GM21381 (cell line): ENCODE results near the gene NFATC3.

Source experiments
- ATAC-seq: cut with Tn5 transposase; IDR thresholded peaks from one replicate; pipeline ENCODE4 v1.9.1; 2021; ENCODE audit warnings: mild to moderate bottlenecking, moderate library complexity; ENCODE audit not compliant: unreplicated experiment

The NFATC3 gene

DNA sequence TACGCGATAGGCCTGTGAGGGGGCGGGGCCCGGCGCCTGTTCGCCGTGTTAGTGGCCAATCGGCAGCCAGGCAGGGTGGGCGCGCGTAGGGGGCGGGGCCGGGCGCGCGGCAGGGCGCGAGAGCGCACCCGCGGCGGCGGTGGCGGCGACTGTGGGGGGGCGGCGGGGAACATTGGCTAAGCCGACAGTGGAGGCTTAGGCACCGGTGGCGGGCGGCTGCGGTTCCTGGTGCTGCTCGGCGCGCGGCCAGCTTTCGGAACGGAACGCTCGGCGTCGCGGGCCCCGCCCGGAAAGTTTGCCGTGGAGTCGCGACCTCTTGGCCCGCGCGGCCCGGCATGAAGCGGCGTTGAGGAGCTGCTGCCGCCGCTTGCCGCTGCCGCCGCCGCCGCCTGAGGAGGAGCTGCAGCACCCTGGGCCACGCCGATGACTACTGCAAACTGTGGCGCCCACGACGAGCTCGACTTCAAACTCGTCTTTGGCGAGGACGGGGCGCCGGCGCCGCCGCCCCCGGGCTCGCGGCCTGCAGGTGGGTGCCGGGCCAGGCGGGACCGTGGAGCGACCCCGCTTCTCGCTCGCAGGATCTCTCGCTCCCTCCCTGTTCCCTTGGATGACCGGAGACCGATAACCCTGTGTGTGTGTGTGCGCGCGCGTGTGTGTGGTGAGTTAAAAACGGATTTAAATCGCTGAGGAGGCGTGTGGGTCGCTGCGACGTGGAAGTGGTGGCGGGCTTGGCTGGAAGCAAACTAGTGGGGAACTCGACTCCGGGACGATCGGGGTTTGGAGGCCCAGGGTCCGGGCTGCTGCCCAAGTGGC lies at the start of gene NFATC3:
Gene NFATC3 (plus strand): TSS at position 112 of the 813 bp plus-strand sequence. CDS start 312 bp downstream, at position 424.
- peak; percentile 53 for ATAC-seq

DNA sequence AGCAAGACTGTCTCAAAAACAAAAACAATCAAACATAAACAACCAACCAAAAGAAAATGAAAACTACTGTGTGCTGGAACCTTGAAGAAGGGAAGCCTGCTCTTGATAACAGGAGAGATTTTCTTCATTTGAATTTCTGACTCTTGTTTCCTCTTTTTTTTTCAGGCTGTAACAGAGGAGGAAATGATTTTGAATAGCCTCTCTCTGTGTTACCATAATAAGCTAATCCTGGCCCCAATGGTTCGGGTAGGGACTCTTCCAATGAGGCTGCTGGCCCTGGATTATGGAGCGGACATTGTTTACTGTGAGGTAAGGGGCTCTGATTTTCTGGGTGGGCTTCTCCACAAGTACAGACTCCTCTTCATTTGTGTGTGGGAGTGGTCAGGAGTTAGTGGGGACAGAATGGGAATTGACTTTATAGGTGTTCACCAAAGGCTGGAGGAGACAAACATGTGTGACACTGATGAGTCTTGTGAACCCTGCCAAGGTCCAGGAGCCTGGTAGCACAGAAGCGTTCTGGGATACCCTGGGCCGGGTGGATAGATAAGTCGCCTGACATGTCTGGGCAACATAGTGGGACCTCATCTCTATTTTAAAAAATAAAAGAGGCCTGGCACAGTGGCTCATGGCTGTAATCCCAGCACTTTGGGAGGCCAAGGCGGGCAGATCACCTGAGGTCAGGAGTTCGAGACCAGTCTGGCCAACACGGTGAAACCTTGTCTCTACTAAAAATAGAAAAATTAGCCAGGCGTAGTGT lies 47.2 kb upstream of the NFATC3 start:
- ATAC-seq: no peak

DNA sequence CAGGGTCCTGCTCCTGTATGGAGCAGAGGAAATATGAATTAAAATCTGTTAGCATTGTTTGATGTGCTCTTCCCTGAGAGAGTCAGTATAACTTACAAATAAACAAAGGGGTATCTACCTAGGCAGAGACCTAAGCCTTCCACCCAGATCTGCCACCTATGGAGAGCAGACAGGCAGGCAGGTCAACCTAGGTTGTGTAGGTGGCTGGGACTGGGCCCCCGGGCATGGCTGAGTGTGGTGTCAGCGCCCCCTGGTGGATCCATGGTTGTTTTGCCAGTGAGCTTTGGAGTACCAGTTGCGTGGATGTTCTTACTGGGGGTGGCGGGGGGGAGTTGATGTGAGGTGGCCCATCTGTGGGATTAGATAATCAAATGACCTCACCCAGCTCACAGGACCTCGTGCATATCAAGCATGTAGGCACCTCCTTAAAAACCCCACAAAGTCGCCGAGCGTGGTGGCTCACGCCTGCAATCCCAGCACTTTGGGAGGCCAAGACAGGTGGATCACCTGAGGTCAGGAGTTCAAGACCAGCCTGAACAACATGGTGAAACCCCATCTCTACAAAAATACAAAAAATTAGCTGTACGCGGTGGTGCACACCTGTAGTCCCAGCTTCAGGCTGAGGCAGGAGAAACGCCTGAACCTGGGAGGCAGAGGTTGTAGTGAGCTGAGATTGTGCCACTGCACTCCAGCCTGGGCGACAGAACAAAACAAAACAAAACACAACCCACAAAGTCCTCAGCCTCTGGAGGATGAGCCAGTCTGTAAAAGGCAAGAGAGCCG lies 44.5 kb upstream of the NFATC3 start:
- no peak for ATAC-seq

DNA sequence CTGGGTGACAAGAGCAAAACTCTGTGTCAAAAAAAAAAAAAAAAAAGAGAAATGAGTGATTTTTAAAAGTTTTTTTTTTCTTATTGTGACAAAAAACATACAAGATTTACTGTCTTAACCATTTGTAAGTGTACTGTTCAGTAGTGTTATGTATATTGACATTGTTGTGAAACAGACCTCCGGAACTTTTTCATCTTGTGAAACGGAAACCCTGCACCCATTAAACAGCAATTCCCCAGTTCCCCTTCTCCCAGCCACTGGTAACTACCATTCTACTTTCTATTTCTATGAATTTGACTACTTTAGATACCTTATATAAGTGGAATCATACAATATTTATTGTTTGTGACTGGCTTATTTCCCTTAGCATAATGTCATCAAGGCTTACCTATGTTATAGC lies 43.4 kb upstream of the NFATC3 start:
- no peak for ATAC-seq

DNA sequence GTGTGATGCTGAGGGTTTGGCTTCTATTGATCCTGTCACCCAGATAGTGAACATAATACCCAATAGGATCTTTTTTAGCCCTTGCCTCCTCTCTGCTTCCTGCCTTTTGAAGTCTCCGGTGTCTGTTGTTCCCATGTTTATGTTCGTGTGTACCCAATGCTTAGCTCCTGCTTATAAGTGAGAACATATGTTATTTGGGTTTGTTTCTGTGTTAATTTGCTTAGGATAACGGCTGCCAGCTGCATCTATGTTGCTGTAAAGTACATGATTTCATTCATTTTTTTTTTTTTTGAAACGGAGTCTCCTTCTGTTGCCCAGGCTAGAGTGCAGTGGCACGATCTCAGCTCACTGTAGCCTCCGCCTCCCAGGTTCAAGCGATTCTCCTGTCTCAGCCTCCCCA lies 39.1 kb upstream of the NFATC3 start:
- ATAC-seq: no peak

DNA sequence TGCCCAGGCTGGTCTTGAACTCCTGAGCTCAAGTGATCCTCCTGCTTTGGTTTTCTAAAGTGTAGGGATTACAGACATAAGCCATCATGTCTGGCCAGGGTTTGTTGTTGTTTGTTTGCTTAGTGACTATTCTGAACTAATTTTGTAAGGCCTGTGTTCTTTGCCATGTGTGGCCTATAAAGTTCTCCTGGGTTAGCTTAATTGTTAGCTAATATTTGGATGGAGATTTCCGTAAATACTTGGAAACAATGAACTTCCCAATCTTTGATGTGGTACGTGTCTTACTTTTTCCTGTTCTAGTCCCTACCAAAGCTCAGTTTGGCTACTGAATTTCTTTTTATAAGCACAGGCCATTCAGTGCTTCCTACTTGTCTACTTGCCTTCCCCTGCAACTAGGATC lies 37.2 kb upstream of the NFATC3 start:
- no peak for ATAC-seq

DNA sequence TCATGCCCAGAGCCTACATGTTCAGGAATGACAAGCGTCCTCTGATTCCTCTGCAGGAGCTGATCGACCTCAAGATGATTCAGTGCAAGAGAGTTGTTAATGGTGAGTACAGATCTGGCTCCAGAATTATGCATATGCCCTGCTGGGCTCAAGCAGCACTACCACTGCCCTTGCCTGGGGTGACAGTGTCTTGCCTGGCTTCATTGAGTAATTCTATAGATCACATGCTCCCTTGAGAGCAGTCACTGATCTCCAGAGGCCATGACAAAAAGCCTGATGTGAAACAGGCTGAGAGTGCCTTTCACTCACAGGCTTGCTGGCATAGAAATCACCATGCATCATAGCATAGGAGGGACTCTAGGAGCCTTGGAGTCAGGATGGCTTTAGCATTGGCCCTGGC lies 35.7 kb upstream of the NFATC3 start:
- no peak for ATAC-seq

DNA sequence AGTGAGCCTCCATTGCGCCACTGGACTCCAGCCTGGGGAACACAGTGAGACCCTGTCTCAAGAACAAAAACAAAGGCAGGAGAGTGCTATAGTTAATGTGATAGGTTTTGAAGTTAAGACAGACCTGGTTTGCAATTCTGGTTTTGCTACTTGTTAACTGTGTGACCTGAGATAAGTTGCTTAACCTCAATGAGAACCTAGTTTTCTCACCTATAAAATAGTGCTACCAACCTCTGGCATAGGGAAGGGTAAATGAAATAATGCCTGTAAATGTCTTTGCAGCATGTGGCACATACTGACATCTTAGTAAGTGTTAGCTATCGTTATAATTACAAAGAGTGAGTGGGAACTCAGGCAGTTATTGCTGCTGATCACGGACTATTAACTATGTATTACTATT lies 29.8 kb upstream of the NFATC3 start:
- ATAC-seq: no peak

DNA sequence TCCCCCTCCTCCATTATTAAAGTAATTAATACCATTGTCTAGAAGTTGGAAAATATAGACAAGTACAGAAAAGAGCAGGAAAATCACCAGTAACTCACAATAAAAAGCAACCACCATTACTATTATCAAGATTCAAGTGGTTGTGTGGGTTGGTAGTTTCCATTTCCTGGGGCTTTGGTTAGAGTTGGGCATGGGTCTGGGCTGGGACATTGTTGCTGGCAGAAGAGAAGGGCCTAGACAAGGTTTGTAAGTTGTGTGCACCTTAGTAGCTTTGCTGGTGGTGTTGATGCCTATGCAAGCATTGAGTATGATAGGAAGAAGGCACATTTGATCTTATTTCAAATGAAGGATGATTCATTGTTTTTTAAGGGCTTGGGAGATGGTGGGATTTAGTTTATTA lies 25.4 kb upstream of the NFATC3 start:
- ATAC-seq: no peak

DNA sequence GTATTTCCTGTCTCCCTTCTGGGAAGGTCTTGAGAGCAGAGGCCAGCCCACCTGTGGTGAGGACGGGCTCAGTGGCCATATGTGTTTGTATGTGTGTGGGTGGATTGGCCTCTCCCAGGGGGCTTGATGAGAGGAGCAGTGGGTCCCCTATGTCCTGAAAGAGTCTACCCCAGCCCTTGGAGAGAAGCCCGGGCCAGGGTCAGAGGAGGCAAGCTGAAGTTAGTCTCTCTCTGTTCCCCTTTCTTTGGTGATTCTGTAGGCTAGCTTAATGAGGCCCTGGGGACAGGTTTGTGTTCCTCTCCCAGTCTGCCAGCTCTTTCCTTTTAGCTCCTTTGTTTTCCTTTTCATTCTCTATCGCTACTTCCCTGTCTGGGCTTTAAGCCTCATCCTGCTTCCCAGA lies 23.8 kb upstream of the NFATC3 start:
- no peak for ATAC-seq

DNA sequence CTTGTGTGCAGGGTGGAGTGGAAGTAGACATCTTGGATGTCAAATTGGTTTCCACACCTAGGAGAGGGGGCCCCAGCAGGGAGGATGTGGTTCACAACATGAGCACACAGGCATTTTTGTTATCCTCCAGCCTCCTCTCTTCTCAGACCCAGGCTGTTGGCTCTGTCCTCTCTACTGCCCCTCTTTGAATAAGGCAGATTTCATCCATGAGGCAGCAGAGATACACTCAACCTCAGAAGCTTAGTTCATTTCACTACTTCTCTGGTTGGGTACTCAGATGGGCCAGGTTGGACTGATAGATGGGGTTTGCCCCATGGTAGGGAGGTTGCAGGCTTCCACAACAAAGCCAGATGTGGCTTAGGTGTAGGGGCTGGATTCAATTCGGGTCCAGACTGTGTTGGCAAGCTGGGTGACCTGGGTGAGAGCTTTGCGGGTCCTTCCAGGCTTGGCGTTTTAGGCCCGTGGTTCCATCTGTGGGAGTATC lies 22.2 kb upstream of the NFATC3 start:
- no peak for ATAC-seq

DNA sequence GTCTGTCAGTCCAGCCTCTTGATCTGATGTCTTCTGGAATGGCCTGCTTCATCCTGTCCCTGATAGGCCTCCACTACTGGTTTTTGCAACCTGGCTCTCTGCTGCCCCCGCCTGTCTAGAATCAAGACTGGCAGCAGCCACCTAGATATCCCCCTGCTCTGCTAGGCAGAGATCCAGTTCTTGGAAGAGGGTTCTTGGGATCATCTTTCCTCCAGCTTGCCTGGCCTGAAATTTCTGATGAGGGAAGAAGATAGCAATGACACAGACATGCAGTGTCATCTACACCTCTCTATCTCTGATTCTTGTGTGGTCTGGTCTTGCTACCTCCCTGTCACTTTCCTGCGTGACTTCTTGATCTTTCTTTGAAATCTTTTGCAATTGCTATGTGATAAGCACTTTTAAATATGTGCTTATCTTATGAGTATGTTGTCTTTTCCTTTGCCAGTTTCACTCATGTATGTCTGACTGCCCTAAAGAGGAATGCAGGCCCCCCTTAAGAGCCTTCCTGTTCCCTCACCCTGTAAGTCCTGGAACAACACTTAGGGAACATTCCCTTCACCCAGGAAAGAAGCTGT lies 20.3 kb upstream of the NFATC3 start:
- ATAC-seq: no peak

DNA sequence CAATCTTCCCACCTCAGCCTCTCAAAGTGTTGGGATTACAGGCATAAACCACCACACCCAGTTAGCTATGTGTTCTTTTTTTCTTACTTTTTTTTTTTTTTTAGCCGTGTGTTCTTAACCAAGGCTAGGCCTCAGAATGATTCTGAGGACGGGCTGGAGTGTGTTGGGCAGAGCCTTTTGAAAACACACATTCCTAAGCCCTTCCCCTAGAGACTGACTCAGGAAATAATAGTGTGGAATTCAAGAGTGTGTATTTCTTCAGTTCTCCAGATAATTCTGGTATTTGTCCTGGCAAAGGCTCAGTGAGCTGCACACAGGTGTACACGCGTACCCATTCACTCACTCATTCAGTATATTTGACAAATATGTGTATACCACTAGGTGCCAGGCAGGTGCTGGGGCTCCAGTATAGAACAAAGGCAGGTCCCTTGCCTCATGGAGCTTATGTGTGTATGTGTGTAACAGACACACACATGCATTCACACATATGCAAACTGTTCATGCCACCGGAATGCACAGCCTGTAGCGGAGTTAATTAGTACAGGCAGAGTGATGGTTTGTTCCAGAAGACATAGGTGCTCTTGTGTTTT lies 19.4 kb upstream of the NFATC3 start:
- ATAC-seq: no peak

DNA sequence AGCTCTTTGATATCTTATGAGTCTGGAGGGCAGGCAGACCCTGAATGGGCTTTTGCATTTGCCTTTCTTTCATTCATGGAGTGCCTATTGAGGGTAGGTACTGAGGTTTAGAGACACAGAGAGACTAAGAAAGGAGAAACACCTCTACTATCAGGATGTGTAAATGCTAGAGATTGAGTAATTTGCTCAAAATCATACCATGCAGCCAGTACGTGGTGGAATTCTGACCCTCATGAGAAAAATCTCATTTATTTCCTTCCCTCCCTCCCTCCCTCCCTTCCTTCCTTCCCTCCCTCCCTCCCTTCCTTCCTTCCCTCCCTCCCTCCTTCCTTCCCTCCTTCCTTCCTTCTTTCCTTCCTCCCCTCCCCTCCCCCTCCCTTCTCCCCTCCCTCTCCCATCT lies 18.4 kb upstream of the NFATC3 start:
- ATAC-seq: no peak

DNA sequence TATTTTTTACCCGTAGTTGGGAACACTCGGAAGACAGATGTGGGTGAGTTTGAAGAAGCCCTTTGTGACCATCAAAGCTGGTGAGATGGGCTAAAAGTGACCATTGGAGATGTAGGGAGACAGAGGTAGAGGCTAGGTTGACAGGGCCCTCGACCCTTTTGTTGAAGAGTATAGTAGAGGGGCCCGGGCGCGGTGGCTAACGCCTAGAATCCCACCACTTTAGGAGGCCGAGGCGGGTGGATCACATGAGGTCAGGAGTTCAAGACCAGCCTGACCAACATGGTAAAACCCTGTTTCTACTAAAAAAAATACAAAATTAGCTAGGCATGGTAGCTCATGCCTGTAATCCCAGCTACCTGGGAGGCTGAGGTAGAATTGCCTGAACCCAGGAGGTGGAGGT lies 16.2 kb upstream of the NFATC3 start:
- ATAC-seq: no peak

DNA sequence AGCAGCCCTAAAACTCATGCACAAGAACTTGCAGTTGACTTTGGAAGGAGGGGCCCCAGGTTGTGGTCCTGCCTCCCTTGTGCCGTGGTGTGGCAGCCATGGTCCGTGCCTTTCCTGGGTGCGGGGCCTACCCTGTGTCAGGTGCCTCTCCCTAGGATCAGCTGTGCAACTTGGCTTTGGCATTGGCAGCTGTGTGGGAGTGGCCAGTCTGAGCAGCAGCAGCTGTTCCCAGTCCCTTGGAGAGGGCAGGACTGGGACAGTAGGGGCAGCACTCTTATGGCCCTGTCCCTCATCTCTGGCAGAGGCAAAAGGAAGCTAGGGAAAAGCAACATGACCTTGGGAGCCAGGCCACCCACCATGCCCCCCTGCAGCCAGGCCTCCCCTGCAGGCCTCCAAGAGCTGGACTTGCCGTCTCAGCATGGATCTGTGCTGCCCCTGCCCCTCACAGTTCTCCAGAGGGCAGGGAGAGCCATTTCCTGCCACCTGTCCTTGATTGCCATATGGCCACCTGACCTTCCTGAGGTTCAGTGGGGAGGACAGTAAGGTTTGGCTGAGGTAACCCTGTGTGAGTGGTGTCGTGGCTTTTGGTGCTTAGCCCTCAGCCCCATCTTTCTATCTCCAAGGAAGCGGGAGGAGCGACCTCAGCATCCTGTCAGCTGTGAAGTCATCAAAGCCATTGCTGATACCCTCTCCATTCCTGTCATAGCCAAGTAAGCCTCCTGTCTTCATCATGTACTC lies 15.5 kb upstream of the NFATC3 start:
- ATAC-seq: no peak

DNA sequence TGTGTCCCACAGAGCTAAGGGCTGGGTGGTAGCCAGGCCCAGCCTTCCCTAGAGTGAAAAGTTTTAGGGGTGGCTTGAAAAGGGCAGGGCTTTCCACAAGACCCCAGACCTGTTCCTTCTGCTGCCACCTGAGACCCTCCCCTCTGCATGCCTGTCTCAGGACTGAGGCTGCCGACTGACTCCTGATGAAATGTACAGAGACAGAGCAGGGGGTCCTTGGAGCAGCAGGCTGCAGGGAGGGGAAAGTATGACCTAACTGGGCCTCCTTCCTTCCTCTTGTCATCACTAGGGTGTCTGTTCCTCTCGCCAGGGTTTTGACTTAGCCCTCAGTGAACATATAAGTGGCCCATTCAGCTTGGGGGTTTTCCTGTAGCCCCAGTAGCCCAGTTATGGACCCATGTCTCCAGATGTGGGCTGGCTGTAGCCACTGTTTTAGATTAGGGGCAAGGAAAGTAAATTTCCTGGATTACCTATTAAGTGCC lies 14.9 kb upstream of the NFATC3 start:
- ATAC-seq: no peak

DNA sequence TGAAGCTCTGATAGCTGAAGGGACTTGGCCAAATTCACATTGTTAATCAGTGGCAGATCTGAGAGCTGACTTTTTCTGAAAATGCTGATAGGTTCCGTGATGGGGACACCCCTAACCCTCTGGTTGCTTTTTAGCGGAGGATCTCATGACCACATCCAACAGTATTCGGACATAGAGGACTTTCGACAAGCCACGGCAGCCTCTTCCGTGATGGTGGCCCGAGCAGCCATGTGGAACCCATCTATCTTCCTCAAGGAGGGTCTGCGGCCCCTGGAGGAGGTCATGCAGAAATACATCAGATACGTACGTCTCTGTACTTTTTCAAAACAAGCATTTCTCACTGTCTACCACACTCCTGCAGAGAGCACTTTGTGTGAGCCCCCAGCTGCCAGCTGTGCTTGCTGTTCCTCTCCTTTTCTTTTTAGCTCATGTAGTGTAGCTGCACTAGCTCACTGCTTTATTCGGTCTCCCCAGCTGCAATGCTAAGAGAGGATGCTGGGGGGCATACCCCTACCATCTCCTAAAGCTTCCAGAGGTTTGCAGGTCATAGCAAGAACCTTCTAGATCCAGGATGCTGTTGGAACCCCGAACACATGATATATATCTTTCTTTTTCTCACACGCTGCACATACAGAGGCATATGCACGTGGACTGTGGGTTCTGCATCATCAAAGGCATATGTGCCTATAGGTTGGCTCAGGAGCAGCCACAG lies 14.2 kb upstream of the NFATC3 start:
- peak; percentile 38 for ATAC-seq

DNA sequence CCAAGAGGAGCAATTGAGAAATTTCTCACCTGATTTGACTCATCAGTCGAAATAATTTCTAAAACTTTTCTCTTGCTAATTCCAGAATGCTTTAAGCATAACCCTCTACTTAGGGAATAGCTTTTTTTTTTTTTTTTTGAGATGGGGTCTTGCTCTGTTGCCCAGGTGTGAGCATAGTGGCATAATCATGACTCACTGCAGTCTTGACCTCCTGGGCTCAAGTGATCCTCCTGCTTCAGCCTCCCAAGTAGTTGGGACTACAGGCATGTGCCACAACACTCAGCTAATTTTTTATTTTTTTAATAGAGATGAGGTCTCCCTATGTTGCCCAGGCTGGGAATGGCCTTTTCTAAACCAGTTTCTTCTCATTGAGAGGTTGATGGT lies 13.7 kb upstream of the NFATC3 start:
- ATAC-seq: no peak
